ENCODE data around the gene DBN1. TPM values are rescaled to one million over a fixed set of nuclear protein-coding genes. Genes with fewer than 3 reads are reported as not detected.

DBN1 gene
- total RNA-seq, 3 donors from 2014 or later = 16.6 to 48.5 (median 21.6) TPM

DNA sequence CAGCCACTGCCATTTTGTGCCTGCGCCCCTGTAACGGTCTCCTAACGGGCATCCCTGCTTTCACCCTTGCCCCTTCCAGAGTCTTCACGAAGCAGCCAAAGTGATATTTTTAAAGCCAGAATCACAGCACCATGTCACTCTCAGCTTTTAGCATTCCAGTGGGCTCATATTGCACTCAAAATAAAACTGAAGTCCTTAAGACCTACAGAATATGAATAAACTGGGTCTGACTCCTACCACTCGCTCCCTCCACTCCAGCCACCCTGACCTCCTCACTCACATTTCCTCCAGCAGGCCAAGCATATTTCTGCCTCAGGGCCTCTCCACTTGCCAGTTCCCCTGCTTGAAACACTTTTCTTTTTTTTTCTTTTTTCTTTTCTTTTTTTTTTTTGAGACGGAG, 26.4 kb upstream of the DBN1 start:
- Mint-ChIP-seq H3K9me3 (no peaks in the 10 kb centered on the region), H3K27me3 (ENCODE audit: low read depth) (peaks cover 1% of the 10 kb centered on the region), H3K4me3 (no peak overlapping the region), H3K4me1 (ENCODE audit: low read depth) (peaks cover 20% of the 10 kb centered on the region), H3K36me3 (ENCODE audit: insufficient read depth) (no peaks in the 10 kb centered on the region)
- ATAC-seq (no peak), DNase-seq (no peak)

DNA sequence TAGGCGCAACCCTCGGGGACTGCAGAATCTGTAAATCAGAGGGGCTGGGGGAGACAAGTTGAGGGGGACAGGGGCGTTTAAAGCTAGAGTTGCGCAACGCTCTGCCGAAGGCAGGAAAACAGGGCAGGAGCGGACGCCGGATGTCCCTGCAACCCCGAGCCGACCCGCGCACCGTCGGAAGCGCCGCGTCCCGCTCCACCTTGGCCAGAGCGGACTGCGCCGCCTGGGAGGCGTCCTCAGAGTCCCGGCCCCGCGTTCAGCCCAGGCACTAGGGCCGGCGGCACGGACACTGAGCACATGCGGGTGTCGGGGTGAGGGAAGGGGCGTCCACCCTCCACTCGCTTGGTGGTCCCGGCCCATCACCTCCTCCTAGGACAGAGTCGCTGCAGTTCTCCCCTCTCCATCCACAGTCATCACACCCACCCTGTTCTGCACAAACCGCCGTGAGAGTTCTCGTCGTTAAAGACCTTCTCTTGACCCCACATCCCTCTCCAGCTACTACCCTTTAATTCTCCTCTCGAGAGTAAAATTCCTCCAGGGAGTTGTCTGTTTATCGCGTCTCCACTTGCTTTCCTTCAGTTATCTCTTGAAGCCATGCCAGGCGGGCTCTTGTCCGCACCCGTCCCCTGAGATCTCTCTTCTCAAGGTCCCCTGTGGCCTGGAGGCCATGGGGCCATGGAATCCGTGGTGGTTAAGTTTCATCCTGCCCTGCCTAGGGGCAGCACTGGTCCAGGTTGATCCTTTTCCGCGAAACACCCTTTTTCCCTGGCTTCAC, 24.8 kb upstream of the DBN1 start:
- H3K9me3 Mint-ChIP-seq = no peaks in the 10 kb centered on the region
- H3K4me3 Mint-ChIP-seq = peak overlapping the region; percentile 83
- no peaks in the 10 kb centered on the region for H3K36me3 Mint-ChIP-seq (ENCODE audit: insufficient read depth)
- DNase-seq (no peak), ATAC-seq (peak; percentile 5 to 11)
- H3K27me3 Mint-ChIP-seq (ENCODE audit: low read depth) = peaks cover 1% of the 10 kb centered on the region
- peaks cover 26% of the 10 kb centered on the region for H3K4me1 Mint-ChIP-seq (ENCODE audit: low read depth)

DNA sequence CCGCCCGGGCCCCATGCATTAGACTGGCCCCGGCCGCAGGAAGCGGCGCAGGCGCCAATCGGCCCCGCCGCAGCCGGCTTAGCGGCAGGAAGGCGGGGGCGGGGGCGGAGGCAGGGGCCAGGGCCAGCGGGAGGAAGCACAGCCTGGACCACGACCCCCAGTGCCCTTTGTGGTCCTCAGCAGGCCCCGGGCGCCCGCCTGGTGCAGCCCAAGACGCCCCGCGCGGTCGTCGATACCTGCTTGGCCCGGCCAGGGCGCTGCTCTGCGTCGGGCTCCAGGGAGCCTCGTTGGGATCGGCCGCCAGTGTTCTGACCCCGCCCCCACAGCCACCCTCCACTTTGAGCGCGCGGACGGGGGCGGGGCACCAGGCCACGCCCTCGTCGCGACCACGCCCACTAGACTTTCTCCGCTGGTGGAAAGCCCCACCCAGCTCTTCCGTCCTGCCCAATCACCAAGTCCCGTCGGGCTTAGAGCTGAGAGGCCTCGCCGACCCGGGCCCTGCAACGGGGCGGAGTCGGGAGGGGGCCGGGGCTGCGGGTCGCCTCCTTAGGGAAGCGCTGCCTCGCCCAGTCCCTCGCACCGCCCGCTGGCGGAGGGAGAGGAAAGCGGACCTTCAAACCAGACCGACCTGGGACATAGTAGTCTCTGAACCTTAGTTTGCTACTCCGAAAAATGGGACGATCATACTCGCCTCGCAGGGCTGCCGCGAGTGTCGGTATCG, 24.0 kb upstream of the DBN1 start, which contains the start of gene PDLIM7:
Gene PDLIM7, minus strand, starts transcription at position 313 of the 721 bp plus-strand sequence. CDS start 1,092 bp downstream, outside the sequence.
- H3K4me1 Mint-ChIP-seq (ENCODE audit: low read depth) = peaks cover 26% of the 10 kb centered on the region
- H3K27me3 Mint-ChIP-seq (ENCODE audit: low read depth) = peaks cover 1% of the 10 kb centered on the region
- H3K36me3 Mint-ChIP-seq (ENCODE audit: insufficient read depth) = peaks cover 4% of the 10 kb centered on the region
- H3K9me3 Mint-ChIP-seq = no peaks in the 10 kb centered on the region
- H3K4me3 Mint-ChIP-seq = peak within 1 kb of the TSS; percentile 83
- ATAC-seq (peak; percentile 87 to 88), DNase-seq (peak; percentile 93)

DNA sequence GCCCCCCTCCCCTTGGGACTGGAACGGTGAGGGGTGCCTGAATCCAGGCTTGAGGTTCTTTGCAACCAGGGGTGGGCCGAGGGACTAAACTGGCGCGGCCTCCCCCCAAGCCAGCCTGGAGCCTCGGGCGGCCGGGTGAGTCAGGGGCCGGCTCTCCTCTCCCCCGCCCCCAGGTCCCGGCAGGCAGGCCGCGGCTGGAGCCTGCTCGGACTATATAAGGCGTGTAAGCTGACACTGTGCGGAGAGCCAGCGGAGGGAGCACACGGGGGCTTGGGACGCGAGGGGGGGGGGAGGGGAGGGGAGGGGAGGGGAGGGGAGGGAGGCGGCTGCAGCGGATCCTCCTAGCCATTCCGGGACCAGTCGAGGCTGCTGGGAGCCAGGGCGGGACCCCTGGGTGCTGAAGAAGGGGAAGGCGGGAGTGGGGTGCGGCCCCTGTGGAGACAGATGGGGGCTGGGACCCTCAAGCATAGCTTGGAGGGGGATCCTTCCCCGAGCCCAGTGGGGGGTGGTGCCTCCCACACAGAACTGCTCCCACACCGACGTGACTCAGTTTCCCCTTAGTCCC, 23.4 kb upstream of the DBN1 start:
- H3K36me3 Mint-ChIP-seq (ENCODE audit: insufficient read depth) = peaks cover 4% of the 10 kb centered on the region
- ATAC-seq (peak in 1 of 2 donors; percentile 2), DNase-seq (no peak)
- H3K9me3 Mint-ChIP-seq = no peaks in the 10 kb centered on the region
- H3K4me1 Mint-ChIP-seq (ENCODE audit: low read depth) = peaks cover 22% of the 10 kb centered on the region
- peaks cover 1% of the 10 kb centered on the region for H3K27me3 Mint-ChIP-seq (ENCODE audit: low read depth)
- H3K4me3 Mint-ChIP-seq = peak overlapping the region; percentile 54

DNA sequence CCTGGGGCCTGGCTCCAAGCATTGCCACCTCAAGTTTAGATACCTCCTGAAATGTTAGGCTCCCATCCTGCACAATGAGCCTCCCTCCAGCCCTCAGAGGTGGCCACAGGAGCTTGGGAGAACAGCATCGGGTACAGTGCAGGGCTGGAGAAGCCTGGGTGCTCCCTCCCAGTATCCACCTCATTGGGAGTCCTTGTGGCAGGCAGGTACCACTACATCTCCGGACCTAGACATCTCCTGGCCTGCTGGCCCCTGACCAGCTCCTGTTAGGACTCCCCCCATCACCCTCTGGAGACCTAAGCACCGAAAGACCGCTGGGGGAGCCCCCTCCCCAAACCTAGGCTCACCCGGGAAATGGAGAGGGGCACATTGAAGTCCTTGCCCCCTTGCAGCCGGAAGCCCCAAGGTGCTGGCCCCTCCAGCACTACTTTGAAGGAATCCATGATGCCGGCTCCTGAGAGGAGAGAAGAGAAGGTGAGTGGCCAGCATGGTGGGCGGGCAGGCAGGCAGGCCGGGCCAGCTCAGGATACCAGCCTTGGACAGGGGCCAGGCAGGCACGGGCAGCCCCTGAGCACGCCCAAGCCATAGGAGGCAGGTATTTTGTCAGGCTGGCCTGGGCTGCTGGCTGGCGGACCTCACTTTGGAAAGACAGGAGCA, 22.8 kb upstream of the DBN1 start:
- ATAC-seq (no peak), DNase-seq (no peak)
- Mint-ChIP-seq H3K4me3 (peak overlapping the region; percentile 54), H3K36me3 (ENCODE audit: insufficient read depth) (peaks cover 4% of the 10 kb centered on the region), H3K9me3 (no peaks in the 10 kb centered on the region), H3K4me1 (ENCODE audit: low read depth) (peaks cover 22% of the 10 kb centered on the region), H3K27me3 (ENCODE audit: low read depth) (peaks cover 1% of the 10 kb centered on the region)

DNA sequence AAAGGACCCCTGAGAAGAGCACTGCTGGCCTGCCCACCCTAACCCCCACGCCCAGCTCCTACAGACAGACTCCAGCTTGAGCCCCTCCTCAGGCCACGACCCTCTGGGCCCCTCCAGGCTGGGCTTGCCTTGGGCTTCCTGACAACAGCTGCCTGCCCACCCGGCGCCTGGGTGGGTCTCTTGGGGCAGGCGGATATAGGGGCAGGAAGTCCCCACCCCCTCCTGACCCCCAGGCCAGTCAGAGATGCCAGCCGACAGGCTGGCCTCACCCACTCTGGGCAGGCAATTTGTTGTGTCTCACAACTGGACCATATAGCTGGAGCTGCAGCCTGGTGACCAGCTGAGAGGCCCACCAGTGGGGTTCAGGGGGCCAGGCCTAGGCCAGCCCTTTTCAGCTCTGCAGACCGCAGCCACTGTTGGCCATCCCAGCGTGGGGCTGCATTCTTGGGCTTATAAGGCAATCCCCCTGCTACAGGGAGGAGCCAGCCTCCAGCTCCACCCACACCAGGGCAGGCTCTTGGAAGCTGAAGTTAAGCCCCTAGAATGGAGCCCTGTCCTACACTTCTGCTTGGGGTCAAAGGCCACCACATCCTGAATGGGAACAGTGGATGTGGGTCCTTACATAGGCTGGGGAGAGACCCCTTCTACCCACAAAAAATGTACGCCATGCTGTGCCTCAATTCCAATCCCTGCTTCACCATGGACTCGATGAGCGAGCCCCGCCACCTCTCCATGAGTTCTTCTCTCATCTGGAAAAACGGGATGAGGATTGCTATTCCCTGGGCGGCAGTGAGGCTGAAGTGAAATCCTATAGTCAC, 22.0 kb upstream of the DBN1 start:
- DNase-seq (no peak), ATAC-seq (no peak)
- peak overlapping the region; percentile 11 for H3K4me3 Mint-ChIP-seq
- H3K27me3 Mint-ChIP-seq (ENCODE audit: low read depth) = peaks cover 1% of the 10 kb centered on the region
- H3K9me3 Mint-ChIP-seq = no peaks in the 10 kb centered on the region
- peaks cover 20% of the 10 kb centered on the region for H3K4me1 Mint-ChIP-seq (ENCODE audit: low read depth)
- H3K36me3 Mint-ChIP-seq (ENCODE audit: insufficient read depth) = peaks cover 4% of the 10 kb centered on the region

DNA sequence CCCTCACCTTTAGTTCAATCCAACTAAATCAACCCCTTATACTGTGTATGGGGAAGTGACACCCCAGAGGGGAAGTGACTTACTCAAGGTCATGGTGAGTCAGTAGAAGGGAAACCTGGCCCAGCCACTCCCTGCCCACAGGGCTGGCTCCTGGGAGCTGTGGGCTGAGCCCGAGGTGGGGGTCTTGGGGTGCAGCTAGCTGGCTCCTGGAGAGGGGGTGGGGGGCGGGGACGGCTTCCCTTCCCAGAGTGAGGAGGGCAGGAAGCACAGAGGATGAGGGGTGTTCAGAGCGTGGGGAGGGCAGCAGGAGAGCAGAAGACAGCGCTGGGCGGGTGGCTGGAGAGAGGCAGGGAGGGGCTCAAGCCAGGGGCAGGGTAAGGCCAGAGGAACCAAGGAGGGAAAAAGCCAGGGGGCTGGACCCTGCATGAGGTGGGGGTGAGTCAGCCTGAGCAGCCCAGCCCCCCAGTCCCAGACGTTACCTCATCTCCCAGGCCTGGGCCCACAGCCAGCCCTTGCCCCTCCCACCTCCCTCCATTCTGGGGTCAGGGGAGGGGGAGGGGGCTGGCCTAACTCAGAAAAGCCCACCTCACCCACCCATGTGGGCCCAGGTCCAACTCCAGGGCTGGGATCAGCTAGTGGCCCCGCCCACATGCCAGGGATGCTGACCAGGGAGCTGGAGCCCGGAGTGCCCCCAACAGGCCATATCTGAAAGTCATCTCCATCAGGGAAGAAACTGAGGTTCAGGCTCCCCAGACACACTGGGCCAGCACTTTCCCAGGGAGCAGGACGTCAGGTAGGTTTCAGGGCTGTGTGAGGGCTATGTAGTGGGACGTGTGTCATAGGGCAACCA, 21.1 kb upstream of the DBN1 start:
- ATAC-seq = peak; percentile 54 to 58
- H3K9me3 Mint-ChIP-seq = no peaks in the 10 kb centered on the region
- peaks cover 20% of the 10 kb centered on the region for H3K4me1 Mint-ChIP-seq (ENCODE audit: low read depth)
- no peak for DNase-seq
- H3K27me3 Mint-ChIP-seq (ENCODE audit: low read depth) = peaks cover 1% of the 10 kb centered on the region
- H3K4me3 Mint-ChIP-seq = no peak overlapping the region
- peaks cover 4% of the 10 kb centered on the region for H3K36me3 Mint-ChIP-seq (ENCODE audit: insufficient read depth)

DNA sequence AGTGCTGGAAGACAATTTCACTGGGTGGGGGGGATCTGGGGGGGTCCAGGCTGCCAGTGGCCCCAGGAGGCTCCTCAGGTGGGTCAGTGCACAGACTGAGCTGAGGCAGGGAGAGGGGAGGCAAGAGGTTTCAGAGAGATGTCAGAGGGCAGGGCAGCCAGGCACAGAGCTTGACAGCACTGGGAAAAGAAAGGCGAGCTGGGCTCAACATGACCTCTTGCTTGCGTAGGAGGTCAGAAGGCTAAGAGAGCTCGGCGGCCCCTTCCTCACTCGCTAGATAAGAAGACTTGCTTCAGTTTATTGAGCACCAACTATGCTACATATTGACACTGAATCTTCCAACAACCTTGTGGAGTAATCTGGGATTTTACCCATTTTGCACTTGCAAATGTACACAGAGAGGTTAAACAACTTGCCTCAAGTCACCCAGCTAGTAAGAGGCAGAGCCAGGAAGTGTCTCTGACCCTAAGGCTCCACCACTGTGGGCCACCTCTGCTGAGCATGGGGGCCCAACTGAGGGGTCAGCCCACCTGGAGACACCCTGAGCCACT, 20.4 kb upstream of the DBN1 start:
- H3K4me1 Mint-ChIP-seq (ENCODE audit: low read depth) = peaks cover 19% of the 10 kb centered on the region
- H3K9me3 Mint-ChIP-seq = no peaks in the 10 kb centered on the region
- ATAC-seq (no peak), DNase-seq (no peak)
- no peak overlapping the region for H3K4me3 Mint-ChIP-seq
- H3K27me3 Mint-ChIP-seq (ENCODE audit: low read depth) = peaks cover 1% of the 10 kb centered on the region
- peaks cover 4% of the 10 kb centered on the region for H3K36me3 Mint-ChIP-seq (ENCODE audit: insufficient read depth)

DNA sequence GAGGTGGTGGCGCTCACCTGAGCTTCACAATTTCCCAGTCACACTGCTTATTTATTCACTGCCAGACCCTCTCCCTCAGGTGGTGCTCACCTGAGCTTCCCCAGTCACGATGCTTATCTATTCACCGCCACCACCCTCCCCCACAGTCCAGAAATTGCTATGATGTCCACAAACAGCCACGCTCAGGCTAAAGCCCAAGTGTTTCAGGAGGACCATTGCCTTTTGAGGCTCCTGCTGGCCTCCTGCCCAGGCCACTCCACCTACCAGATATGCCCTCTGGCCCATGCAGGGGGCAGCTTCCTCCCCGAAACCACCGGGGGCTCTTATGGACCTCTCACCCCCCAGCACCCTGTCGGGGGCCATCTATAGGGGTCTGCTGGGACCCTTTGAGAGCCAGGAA, 19.4 kb upstream of the DBN1 start:
- Mint-ChIP-seq H3K27me3 (ENCODE audit: low read depth) (peaks cover 1% of the 10 kb centered on the region), H3K9me3 (no peaks in the 10 kb centered on the region), H3K36me3 (ENCODE audit: insufficient read depth) (peaks cover 6% of the 10 kb centered on the region), H3K4me1 (ENCODE audit: low read depth) (peaks cover 11% of the 10 kb centered on the region), H3K4me3 (no peak overlapping the region)
- DNase-seq (no peak), ATAC-seq (no peak)

DNA sequence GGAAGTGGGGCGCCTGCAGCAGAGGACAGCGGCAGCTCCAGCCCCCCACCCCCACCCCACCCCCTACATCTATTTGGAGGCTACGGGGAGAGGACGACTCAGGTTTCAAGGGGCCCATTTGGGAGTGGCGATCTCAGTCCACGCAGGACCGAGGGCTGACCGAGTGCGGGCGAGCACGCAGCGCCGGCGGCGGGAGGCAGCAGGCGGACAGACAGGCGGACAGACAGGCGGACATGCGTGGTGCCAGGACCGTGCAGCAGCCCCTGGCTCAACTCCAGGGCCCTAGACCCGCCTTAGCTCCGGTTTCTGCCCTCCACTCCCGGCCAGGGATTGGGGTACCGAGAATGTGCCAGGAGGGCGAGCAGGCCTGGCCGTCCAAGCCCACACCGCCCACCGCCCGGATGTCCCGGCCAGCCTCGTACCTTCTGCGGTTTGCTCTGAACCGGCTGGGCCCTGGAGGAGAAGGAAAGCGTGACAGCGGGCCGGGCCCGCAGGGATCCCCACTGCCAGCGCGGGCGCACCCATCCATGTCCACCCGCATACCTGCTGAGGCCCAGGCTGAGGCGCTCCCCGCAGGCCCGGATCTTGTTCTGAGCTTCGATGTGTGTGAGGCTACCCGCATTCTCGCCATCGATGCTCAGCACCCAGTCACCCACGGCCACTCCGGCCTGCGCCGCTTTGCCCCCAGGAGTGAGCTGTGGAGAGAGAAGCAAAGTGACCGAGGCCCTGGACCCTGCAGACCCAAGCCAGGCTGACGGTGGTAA, 18.7 kb upstream of the DBN1 start:
- H3K4me3 Mint-ChIP-seq = no peak overlapping the region
- DNase-seq (no peak), ATAC-seq (no peak)
- no peaks in the 10 kb centered on the region for H3K9me3 Mint-ChIP-seq
- peaks cover 6% of the 10 kb centered on the region for H3K36me3 Mint-ChIP-seq (ENCODE audit: insufficient read depth)
- no peaks in the 10 kb centered on the region for H3K27me3 Mint-ChIP-seq (ENCODE audit: low read depth)
- peaks cover 9% of the 10 kb centered on the region for H3K4me1 Mint-ChIP-seq (ENCODE audit: low read depth)

DNA sequence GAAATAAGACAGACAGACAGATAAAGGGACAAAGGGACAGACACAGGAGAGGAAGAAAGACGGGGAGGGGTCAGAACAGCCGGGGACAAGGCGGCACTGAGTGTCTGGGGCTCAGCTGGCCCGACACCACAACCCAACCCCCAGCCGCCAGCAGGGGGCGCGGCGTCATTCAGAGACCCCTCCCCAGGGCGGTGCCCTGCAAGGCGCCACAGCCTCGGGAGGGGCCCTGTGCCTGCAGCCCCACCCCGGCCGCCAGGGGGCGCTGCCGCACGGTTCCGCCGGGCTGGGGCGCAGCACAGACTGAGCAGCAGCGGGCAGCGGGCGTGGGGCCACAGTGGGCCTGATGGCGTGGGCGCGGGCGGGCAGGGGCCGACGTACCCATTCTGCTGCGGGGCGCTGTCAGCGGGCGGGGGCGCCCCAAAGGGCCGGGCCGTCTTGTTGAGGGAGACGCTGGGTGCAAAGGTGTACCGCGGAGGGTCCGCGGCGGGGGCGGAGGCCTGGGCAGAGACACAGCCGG, 18.1 kb upstream of the DBN1 start:
- no peak for DNase-seq
- Mint-ChIP-seq H3K4me3 (no peak overlapping the region), H3K27me3 (ENCODE audit: low read depth) (no peaks in the 10 kb centered on the region), H3K9me3 (no peaks in the 10 kb centered on the region), H3K36me3 (ENCODE audit: insufficient read depth) (peaks cover 6% of the 10 kb centered on the region), H3K4me1 (ENCODE audit: low read depth) (peaks cover 9% of the 10 kb centered on the region)
- peak in 1 of 2 donors; percentile 27 for ATAC-seq

DNA sequence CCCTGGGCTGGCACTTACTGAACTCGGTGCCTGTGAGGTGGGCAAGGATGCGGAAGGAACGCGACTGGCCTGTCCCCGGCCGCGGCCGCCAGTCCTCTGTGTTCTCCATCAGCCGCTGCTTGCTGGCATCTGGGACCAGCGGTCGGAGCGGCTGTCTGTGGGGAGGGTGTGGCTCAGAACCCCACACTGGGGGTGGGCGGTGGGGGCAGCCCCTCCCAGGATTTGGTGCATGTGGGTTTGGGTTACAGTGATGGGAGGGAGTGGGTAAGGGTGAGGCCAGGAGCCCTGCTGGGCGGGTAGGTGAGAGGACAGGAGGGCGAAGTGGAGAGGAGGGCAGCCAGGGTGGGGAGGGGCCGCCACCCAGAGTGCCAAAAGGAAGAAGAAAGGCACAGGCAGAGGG, 17.6 kb upstream of the DBN1 start:
- DNase-seq (no peak), ATAC-seq (no peak)
- Mint-ChIP-seq H3K27me3 (ENCODE audit: low read depth) (no peaks in the 10 kb centered on the region), H3K36me3 (ENCODE audit: insufficient read depth) (peaks cover 6% of the 10 kb centered on the region), H3K9me3 (no peaks in the 10 kb centered on the region), H3K4me3 (no peak overlapping the region), H3K4me1 (ENCODE audit: low read depth) (peaks cover 7% of the 10 kb centered on the region)
